Endodermal cell (in vitro differentiated cells): ENCODE measurements around the gene MRPL14. TPM values are rescaled to one million over a fixed set of nuclear protein-coding genes. Genes with fewer than 3 reads are reported as not detected.

Experiments
- DNase-seq: peaks from one replicate; pipeline ENCODE4 v3.0.0-alpha.2; 2017
- H3K27ac ChIP-seq: 2 replicates; pipeline ENCODE4 v1.5.1; 2013; ENCODE audit warnings: mild to moderate bottlenecking, low read depth, low read length, moderate library complexity
- H3K27me3 ChIP-seq: 2 replicates; pipeline ENCODE4 v1.6.1; 2013; ENCODE audit warnings: mild to moderate bottlenecking, low read length, moderate library complexity; ENCODE audit not compliant: insufficient read depth, control insufficient read depth, poor library complexity, severe bottlenecking
- H3K36me3 ChIP-seq: 2 replicates; pipeline ENCODE4 v1.7.0; 2013; ENCODE audit warnings: mild to moderate bottlenecking, low read length, moderate library complexity; ENCODE audit not compliant: control insufficient read depth, insufficient read depth
- H3K4me1 ChIP-seq: one replicate; pipeline ENCODE4 v1.7.0; 2013; ENCODE audit warnings: low read length; ENCODE audit not compliant: control insufficient read depth, insufficient read depth
- H3K4me3 ChIP-seq: 2 replicates; pipeline ENCODE4 v1.5.1; 2013; ENCODE audit warnings: mild to moderate bottlenecking, low read length, moderate library complexity
- H3K9ac ChIP-seq: 2 replicates; pipeline ENCODE4 v1.6.1; 2013; ENCODE audit warnings: mild to moderate bottlenecking, low read length, moderate library complexity; ENCODE audit not compliant: poor library complexity, severe bottlenecking; ENCODE audit errors: extremely low read depth
- H3K9me3 ChIP-seq: 2 replicates; pipeline ENCODE4 v1.6.1; 2013; ENCODE audit warnings: mild to moderate bottlenecking, low read length, moderate library complexity; ENCODE audit not compliant: control insufficient read depth
- H3K27ac Mint-ChIP-seq: 2 replicates; pipeline ENCODE4 v1.8.0; 2020; ENCODE audit warnings: mixed read lengths
- H3K27me3 Mint-ChIP-seq: 2 replicates; pipeline ENCODE4 v1.8.0; 2021; ENCODE audit warnings: mild to moderate bottlenecking, mixed read lengths; ENCODE audit not compliant: insufficient read depth
- H3K36me3 Mint-ChIP-seq: 2 replicates; pipeline ENCODE4 v1.8.0; 2020; ENCODE audit warnings: low read depth, mixed read lengths
- H3K4me1 Mint-ChIP-seq: 2 replicates; pipeline ENCODE4 v1.8.0; 2020; ENCODE audit warnings: mixed read lengths
- H3K4me3 Mint-ChIP-seq: 2 replicates; pipeline ENCODE4 v1.8.0; 2020; ENCODE audit warnings: mild to moderate bottlenecking, moderate library complexity, mixed read lengths
- H3K9me3 Mint-ChIP-seq: 2 replicates; pipeline ENCODE4 v1.8.0; 2020; ENCODE audit warnings: mild to moderate bottlenecking, mixed read lengths
- WGBS, 2 experiments: methylation state at CpG; one replicate each; pipeline versions ENCODE4 v1.1.5 to v1.1.7; 2013; ENCODE audit warnings: missing lambda C conversion rate in 2 of 2, mixed read lengths in 1 of 2; ENCODE audit not compliant: insufficient coverage in 1 of 2, insufficient read length in 1 of 2; 5-methylcytosine and 5-hydroxymethylcytosine counted together
- total RNA-seq, 2 donors: library from RNA; stranded (reverse); fragmentation: NEBNext Ultra II Directional in 1 of 2; extraction: Animal tissue kit (Norgen Biotek cat#: 25700) in 1 of 2; gene quantifications; 2 replicates in 1 of 2; 3 replicates in 1 of 2; pipeline ENCODE4 v1.2.1, GENCODE V29; 2021
- TF ChIP-seq, protein P1 (sequence below): fragments of 200-600 bp; sonication (generic); conservative IDR thresholded peaks from 2 replicates; pipeline ENCODE4 v1.5.0; 2021; ENCODE audit warnings: antibody characterized with exemption, mild to moderate bottlenecking

Gene MRPL14
- total RNA-seq, 2 donors from 2014 or later: 66.5 to 69.6 TPM

DNA sequence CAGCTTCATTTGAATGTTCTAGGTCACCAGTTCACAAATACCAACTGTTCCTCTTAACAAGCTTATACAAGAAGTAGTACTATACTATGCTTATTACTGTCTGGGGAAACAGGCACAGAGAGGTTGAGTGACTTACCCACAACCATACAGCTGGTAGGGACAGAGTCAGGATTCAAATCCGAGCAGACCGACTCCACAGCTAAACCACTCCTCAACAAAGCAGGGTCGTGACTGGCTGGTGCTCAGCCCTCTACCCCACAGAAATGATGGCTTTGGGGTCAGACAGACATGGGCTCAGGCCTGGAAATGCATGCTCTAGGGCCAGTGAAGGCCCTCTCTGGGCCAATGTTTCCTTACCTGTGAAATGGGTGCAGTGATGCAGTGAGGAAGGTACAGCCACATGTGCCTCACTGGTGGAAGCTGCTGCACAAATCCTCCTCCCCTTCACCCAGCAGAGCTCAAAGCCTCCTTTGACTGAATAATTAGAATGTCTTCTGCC lies 63.6 kb downstream of the MRPL14 start:
- DNase-seq: no peak
- Histone ChIP-seq H3K27me3 (no peaks in the 10 kb centered on the region), H3K9ac (no peak overlapping the region), H3K36me3 (no peaks in the 10 kb centered on the region), H3K9me3 (peaks cover 8% of the 10 kb centered on the region), H3K4me3 (no peak overlapping the region), H3K27ac (no peak overlapping the region), H3K4me1 (peaks cover 19% of the 10 kb centered on the region)
- WGBS, 2 experiments: 90 to 96% methylated on average over 3 of the region's 3 CpGs
- H3K27ac Mint-ChIP-seq: no peak overlapping the region
- no peak overlapping the region for H3K4me3 Mint-ChIP-seq
- H3K9me3 Mint-ChIP-seq: peaks cover 11% of the 10 kb centered on the region
- H3K27me3 Mint-ChIP-seq: peaks cover 1% of the 10 kb centered on the region
- TF ChIP-seq, protein P1, sequence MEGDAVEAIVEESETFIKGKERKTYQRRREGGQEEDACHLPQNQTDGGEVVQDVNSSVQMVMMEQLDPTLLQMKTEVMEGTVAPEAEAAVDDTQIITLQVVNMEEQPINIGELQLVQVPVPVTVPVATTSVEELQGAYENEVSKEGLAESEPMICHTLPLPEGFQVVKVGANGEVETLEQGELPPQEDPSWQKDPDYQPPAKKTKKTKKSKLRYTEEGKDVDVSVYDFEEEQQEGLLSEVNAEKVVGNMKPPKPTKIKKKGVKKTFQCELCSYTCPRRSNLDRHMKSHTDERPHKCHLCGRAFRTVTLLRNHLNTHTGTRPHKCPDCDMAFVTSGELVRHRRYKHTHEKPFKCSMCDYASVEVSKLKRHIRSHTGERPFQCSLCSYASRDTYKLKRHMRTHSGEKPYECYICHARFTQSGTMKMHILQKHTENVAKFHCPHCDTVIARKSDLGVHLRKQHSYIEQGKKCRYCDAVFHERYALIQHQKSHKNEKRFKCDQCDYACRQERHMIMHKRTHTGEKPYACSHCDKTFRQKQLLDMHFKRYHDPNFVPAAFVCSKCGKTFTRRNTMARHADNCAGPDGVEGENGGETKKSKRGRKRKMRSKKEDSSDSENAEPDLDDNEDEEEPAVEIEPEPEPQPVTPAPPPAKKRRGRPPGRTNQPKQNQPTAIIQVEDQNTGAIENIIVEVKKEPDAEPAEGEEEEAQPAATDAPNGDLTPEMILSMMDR: no peak
- H3K36me3 Mint-ChIP-seq: no peaks in the 10 kb centered on the region
- H3K4me1 Mint-ChIP-seq: peaks cover 22% of the 10 kb centered on the region

Other genes starting within 250 kb of the MRPL14 start
- 10 to 100 TPM; 64.6 to 65.2 TPM for gene TMEM63B, start 102 bp upstream of the MRPL14 start, total RNA-seq
- gene CAPN11, start 31.4 kb upstream of the MRPL14 start, total RNA-seq: 1 to 10 TPM in 1 of 2 donors, under 1 TPM in 1; 0.53 to 1.2 TPM
- 1 to 10 TPM; 1.7 to 1.8 TPM for gene MYMX, start 89.5 kb upstream of the MRPL14 start, total RNA-seq
- gene SLC29A1, start 96.1 kb upstream of the MRPL14 start, total RNA-seq: 100 to 1,000 TPM; 129 to 155 TPM
- gene HSP90AB1, start 119.6 kb upstream of the MRPL14 start, total RNA-seq: 1,000 to 10,000 TPM; 1,356 to 1,422 TPM
- 10 to 100 TPM; 52.5 to 54.3 TPM for gene SLC35B2, start 130.1 kb upstream of the MRPL14 start, total RNA-seq
- gene NFKBIE, start 138.1 kb upstream of the MRPL14 start, total RNA-seq: 10 to 100 TPM in 1 of 2 donors, 1 to 10 TPM in 1; 8.3 to 11.0 TPM
- under 1 TPM; 0.22 to 0.51 TPM for gene TMEM151B, start 143.0 kb upstream of the MRPL14 start, total RNA-seq
- 10 to 100 TPM; 22.9 to 24.7 TPM for gene AARS2, start 185.9 kb upstream of the MRPL14 start, total RNA-seq
- gene SPATS1, start 215.2 kb upstream of the MRPL14 start, total RNA-seq: not detected